Limb (tissue), 2 donors: ENCODE measurements around the gene PRMT1.

Experiments used
- DNase-seq, 2 donors: peaks; one replicate each; pipeline ENCODE4 v3.0.0-alpha.2; 2016; ENCODE audit errors: extremely low spot score in 2 of 2

The PRMT1 gene

DNA sequence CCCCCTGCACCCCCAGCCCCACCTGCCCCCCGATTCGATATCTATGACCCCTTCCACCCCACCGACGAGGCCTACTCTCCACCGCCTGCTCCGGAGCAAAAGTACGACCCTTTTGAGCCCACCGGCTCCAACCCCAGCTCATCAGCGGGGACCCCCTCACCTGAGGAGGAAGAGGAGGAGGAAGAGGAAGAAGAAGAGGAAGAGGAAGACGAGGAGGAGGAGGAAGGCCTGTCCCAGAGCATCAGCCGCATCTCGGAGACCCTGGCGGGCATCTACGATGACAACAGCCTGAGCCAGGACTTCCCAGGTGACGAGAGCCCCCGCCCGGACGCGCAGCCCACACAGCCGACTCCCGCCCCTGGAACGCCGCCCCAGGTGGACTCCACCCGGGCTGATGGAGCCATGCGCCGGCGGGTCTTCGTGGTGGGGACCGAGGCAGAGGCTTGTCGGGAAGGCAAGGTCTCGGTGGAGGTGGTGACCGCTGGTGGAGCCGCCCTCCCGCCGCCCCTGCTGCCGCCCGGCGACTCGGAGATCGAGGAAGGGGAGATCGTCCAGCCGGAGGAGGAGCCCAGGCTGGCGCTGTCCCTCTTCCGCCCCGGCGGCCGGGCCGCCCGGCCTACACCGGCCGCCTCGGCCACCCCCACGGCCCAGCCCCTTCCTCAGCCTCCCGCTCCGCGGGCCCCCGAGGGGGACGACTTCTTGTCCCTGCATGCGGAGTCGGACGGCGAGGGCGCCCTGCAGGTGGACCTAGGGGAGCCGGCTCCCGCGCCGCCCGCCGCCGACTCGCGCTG is 25.8 kb upstream of the PRMT1 start:
- no peak for DNase-seq

DNA sequence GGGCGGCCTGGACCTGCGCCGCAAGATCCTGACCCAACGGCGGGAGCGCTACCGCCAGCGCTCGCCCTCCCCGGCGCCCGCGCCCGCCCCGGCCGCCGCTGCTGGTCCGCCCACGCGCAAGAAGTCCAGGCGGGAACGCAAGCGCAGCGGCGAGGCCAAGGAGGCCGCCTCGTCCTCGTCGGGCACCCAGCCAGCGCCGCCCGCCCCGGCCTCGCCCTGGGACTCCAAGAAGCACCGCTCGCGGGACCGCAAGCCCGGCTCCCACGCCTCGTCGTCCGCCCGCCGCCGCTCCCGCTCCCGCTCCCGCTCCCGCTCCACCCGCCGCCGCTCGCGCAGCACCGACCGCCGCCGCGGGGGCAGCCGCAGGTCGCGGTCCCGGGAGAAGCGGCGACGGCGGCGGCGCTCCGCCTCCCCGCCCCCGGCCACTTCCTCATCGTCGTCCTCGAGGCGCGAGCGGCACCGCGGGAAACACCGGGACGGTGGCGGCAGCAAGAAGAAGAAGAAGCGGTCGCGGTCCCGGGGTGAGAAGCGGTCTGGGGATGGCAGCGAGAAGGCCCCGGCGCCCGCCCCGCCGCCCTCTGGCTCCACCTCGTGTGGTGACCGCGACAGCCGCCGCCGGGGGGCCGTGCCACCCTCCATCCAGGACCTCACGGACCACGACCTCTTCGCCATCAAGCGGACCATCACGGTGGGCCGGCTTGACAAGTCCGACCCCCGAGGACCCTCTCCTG is 25.1 kb upstream of the PRMT1 start:
- no peak for DNase-seq

DNA sequence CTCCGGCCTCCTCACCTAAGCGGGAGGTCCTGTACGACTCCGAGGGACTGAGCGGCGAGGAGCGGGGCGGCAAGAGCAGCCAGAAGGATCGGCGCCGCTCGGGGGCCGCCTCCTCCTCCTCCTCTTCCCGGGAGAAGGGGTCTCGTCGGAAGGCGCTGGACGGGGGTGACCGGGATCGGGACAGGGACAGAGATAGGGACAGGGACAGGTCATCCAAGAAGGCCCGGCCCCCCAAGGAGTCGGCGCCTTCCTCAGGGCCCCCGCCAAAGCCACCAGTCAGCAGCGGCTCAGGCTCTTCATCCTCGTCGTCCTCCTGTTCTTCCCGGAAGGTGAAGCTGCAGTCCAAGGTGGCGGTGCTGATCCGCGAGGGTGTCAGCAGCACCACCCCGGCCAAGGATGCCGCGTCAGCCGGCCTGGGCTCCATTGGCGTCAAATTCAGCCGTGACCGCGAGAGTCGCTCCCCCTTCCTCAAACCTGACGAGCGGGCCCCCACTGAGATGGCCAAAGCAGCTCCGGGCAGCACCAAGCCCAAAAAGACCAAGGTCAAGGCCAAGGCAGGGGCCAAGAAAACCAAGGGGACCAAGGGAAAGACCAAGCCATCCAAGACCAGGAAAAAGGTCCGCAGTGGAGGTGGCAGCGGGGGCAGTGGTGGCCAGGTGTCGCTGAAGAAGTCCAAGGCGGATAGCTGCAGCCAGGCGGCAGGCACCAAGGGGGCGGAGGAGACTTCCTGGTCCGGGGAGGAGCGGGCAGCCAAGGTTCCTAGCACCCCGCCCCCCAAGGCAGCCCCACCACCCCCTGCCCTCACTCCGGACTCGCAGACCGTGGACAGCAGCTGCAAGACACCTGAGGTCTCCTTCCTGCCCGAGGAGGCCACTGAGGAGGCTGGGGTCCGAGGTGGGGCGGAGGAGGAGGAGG is 24.3 kb upstream of the PRMT1 start:
- DNase-seq, result no peak

DNA sequence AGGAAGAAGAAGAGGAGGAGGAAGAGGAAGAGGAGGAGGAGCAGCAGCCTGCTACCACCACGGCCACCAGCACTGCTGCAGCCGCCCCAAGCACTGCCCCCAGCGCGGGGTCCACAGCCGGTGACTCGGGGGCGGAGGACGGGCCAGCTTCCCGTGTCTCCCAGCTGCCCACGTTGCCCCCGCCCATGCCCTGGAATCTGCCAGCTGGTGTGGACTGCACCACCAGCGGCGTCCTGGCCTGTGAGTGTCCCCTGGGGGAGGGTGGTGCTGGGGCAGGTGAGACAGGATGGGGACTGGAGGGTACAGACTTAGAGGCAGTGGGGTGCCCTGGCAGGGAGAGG is 23.6 kb upstream of the PRMT1 start:
- DNase-seq, result no peak

DNA sequence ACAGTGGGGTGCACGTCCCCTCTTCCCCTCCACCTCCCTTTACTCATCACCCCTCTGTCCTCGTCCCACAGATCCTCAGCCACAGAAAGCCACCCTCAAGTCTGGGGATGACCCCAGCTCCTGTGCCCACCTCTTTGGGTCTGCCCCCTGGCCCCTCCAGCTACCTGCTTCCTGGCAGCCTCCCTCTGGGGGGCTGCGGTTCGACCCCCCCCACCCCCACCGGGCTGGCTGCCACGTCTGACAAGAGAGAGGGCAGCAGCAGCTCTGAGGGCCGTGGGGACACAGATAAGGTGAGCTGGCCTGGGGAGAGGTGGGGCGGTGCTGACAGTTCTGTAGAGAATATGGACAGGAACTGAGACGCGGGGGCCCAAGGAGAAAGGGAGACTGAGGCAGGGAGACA is 22.5 kb upstream of the PRMT1 start:
- DNase-seq, result no peak

DNA sequence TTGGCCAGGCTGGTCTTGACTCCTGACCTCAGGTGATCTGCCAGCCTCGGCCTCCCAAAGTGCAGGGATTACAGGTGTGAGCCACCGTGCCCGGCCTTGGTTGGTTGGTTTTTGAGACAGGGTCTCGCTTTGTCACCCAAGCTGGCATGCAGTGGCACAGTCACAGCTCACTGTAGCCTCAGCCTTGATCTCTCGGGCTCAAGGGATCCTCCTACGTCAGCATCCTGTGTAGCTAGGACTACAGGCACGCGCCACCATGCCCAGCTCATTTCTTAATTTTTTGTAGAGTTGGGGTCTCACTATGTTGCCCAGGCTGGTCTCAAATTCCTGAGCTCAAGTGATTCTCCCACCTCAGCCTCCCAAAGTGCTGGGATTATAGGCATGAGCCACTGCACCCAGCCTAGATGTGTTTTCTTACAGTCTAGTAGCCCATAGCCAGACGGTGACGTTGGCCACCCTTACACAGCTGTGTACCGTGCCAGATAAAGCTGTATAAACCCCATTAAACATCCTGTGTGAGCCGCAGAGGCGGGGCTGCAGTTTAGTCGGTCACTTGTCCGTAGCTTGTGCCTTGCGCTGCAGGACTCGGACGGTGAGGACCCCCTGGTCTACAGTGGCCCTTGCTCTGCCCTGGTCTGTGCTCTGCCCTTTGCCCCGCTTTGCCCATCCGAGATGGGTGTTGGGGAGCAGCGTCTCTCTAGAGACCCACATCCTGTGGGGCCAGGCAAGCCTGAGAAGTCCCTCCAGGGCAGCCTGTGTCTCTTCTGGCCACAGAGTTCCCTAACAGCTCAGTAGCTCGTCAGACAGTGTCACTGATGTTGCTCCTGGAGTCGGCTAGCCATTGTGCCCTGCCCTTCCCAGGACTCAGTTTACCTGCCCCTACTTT is 21.3 kb upstream of the PRMT1 start:
- no peak for DNase-seq

DNA sequence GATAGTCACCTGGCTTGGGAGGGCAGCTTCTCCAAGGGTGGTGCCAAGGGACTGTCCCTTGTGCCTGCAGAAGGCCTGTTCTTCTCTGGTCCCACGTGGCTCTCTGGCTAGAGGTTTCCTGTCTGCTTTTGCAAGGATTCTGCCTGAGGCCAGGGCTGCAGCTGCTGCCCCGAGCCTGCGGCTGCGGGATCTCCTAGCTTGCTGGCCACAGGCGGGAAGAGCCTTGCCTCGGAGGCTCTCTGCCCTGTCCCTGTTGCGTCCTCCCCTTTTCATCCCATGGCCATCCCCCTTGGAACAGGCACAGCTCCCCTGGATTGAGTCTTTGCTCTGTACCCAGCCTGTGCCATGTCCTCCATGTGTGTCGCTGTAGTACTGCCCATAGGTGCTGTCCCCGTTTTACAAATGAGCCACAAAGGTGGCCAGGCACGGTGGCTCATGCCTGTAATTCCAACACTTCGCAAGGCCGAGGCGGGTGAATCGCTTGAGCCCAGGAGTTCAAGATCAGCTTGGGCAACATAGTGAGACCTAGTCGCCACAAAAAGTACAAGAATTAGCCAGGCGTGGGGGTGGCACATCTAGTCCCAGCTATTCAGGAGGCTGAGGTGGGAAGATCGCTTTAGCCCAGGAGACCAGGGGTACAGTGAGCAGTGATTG is 20.5 kb upstream of the PRMT1 start:
- no peak for DNase-seq

DNA sequence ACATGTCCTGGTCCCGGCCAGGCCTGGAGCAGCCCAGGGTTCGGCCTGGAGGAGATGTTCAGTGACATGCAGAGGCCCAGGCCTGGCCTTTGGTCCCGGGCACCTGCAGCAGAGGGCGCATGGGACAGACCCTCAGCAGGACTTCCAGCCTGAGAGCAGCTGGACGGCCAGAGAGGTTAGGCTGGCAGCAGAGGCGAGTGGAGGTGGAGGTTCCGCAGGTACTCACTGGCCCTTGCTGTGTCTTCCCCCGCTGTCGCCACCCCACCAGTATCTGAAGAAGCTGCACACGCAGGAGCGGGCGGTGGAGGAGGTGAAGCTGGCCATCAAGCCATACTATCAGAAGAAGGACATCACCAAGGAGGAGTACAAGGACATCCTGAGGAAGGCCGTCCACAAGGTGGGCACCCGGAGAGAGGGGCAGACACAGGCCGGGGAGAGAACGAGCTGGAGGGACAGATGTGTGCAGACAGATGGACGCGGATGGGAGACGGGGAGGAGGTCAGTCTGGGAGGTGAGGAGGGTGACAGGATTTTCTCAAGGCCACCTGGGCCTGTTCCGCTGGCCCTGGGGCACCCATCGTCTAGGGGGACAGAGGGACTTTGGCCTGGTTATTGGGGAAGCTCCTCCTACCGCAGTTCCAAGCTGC is 19.5 kb upstream of the PRMT1 start:
- no peak for DNase-seq

DNA sequence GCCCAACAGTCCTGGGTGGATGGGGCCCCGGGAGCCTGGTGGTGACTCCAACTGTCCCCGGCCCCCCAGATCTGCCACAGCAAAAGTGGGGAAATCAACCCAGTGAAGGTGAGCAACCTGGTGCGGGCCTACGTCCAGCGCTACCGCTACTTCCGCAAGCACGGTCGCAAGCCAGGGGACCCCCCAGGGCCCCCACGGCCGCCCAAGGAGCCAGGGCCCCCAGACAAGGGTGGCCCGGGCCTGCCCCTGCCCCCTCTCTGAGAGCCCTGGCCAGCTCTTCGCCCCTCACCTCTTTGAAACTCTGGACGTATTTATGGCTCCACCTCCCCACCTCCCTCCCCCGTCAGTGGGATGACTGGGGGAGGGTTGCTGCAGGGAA is 18.9 kb upstream of the PRMT1 start:
- no peak for DNase-seq

DNA sequence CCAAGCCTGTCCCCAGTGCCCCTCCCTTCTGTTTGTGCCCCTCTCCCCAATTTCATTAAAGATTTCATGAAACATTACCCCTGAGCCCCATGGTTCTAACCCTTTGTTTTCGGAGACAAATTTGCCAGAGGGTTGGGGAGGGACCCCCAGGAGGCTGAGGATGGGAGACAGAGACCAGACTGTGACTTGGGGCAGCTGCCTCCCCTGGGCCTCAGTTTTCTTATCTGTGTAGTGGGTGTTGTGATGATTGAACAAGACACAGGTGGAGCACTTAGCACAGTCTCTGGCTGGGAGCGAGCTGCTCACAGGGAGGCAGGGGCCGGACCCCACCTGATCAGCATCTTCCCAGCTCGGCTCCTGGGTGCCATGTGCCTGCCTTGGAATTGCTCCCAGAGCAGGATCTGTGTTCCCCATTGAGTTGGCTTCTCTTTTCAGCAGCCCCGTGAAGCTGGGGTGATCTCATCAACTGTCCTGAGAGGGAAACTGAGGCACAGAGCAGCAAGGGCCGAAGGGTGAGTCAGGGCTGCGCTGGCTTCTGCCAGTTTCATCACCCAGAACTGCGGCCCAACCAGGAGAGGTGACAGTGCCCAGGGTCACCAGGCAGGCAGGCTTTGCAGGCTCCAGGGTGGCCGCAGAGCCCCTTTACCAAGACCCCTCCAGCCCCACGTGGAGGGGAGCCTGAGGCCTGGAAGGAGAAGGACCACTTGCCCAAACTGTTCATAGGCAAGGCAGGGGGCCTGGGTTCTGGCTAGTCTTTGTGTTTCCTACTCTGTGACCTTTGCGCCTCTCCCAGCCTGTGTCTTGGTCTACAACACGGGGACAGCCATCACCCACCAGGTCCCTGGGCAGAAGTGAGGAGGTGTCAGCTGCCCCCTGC is 18.3 kb upstream of the PRMT1 start:
- no peak for DNase-seq

DNA sequence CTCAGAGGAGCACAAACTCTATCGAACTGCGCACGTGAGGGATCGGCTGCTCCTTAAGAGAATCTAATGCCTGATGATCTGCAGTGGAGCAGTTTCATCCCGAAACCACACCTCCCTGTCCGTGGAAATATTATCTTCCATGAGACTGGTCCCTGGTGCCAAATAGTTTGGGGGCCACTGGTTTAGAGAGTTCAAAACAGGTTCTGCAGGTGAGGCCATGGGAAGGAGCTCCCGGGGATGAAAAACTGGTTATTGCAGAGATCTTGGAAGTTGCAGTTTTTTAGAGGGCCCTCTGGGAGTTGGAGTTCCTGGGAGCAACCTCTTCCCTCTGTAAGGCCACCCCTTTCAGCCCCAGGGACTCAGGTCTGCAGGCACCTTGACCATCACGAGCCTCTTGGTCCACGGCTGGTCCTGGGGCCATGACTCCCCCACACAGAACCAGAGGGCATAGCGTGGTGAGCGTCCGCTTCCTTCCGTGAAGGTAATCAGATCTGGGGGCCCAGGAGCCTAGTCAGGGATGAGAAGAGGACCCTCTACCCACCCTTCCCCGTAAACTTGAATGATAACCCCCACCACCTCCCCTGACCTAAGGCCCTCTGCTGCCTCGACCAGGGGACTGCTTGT is 16.6 kb upstream of the PRMT1 start:
- DNase-seq, result no peak

DNA sequence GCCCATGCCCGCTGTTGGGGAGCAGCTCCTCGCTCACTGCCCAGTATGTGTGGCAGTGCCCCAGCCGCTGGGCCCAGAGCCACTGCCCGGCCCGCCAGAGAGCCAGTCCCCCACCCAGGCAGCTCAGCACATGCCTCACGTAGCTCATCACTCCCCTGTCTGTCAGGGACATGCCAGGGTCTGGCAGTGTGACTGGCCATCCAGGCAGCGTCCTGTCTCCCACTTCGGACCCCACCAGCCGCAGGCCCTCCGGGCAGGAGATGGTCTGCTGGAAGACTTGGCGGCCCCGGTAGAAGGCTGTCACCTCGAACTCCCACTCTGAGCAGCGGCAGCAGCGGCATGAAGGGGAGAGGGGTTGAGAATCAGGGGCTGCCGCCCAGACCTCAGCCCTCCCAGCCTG is 15.1 kb upstream of the PRMT1 start:
- no peak for DNase-seq

DNA sequence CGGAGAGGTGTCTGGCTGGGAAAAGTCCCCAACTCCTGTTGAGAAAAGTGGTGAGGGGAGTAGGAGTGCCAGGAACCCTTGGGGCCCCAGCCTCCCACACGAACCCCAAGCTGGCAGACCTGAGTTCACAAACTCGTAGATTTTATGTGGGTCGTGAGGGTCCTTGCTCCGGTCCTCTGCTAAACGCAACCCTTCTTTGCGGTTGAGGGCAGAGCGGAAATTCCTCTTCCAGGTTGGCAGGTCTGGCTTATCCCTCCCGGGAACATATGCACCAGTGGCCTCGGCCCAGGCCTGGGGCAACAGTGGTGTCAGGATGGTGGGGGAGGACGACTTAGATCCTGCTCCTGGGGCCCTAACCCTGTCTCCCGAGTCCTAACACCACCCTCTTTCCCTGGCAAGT is 13.8 kb upstream of the PRMT1 start:
- DNase-seq, result no peak

DNA sequence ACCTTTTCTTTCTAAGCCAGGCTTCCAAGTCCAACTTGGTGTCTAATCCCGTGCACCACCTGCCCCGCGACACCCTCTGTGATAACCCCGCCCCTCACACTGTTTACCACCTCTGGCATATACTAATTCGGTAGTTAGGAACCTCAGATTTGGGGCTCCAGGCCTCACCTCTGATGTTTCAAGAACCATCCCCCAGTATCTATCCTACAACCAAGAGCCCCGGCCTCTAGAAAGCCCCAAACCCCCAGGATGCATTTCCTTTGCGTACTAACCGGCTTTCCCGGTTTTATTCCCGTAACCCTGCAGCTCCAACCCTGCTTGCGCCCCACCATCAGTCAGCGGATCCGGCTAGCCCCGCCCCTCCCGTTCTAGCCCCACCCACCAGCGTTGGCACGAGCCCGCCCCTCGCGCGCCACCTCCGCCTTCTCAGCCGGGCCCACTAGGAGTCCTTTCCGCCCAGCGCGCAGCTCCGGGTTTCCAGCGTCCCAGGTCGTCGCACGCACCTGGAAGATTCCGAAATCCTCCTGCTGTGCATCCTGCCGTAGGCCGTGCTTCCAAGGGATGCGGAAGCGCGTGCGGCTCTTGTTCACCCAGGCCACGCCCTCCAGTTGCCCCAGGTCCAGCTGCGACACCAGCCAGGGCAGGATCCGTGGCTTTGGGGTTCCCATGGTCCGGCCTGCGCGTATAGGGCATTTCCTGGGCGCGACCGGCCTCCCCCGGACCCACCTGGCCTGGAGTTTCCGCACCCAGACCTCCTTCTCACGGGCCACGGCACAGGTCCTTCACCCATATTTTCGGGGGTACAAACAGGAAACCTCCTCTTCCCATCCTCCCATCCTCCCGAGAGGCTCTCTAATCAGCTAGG is 12.7 kb upstream of the PRMT1 start:
- DNase-seq, result peak; percentile 60 to 93

DNA sequence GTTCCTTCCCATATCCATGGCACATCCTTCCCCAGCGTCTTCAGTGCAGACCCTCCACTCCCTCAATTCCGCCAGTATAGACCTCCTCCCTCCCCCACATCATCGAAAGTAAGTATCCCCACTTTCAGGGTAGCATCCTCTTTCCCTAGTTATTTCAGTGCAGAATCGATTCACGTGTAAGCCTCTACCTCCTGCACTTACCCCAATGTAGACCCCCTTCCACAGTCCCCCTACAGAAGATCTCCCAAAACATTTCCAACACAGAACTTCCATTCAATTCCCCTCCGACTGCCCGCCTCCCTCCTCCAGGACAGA is 12.1 kb upstream of the PRMT1 start:
- no peak for DNase-seq

DNA sequence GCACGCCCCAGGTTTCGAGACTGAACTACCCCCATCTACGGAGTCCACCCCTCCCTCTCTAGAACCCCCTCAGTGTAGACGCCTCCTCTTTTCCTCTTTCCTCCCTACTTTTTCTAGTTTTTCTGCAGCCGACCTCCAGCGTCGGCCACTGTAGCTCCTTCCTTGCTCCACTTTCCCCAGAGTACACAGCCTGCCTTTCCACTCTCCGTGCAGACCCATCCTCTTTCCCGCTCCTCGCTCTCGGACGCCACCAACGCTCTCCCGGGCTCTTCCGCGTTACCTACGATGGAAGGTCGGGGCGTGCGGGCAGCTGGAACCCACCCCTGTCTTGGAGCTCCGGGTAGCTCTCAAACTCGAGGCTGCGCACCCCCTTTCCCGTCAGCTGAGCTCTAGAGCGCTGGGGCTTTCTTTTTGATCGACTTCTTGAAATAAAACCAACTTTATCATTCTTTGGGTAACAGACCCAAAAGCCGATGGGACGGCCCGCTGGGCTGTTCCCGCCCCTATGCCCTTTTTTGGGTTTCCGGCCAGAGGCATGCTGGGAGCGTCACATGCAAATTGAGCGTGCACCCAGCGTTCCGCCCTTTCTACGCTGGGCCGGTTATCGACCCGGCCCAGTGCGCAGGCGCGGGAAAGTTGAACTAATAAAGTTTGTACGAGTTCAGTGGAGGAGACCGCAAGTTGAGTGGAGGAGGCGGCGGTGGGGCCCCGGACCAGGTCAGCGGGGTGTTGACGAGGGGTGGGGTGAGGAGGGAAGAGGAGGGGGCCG is 11.5 kb upstream of the PRMT1 start, which contains the start of the genes BCL2L12 and IRF3:
Gene BCL2L12, plus strand, starts transcription at position 583 of the 769 bp plus-strand sequence. CDS start 760 bp downstream, outside the sequence.
Gene IRF3, minus strand, starts transcription at position 507 of the 769 bp plus-strand sequence. CDS start 1,019 bp downstream, outside the sequence.
- DNase-seq, result peak; percentile 97 to 98

DNA sequence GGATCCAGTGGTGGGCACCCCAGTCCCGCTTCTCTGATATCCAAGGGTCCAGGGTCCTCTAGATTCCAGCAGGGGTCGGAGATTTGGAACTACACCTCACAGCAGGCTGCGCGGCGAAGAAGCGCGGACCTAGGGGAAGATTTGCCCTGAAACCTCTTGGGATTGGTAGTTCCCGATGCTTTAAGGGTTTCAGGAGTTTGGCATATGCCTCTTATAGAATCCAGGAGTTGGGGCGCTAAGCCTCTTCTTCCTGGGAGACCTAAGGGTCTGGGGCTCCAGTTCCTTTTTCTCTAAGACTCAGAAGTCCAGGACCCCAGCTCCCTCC is 11.0 kb upstream of the PRMT1 start:
- no peak for DNase-seq
